Suprapubic skin (tissue), 4 donors: ENCODE data around the gene BIRC3.

Source experiments
- EP300 ChIP-seq: sonication (generic); formaldehyde crosslinking; IDR thresholded peaks from one replicate; pipeline ENCODE4 v1.6.1; 2017; ENCODE audit warnings: antibody characterized with exemption
- POLR2A ChIP-seq, 2 donors: fragments of 450-650 bp; IDR thresholded peaks; one replicate each; pipeline ENCODE4 v1.6.1; 2017; ENCODE audit warnings: antibody characterized with exemption in 2 of 2, mild to moderate bottlenecking in 2 of 2, moderate library complexity in 2 of 2
- POLR2AphosphoS5 ChIP-seq, 3 donors: sonication (generic); formaldehyde crosslinking; IDR thresholded peaks; one replicate each; pipeline ENCODE4 v1.6.1; 2017; ENCODE audit warnings: antibody characterized with exemption in 3 of 3
- TF ChIP-seq, protein P1 (sequence below), 2 donors: fragments of 200-600 bp in 1 of 2; fragments of 450-650 bp in 1 of 2; sonication (generic) in 1 of 2; IDR thresholded peaks; one replicate each; pipeline ENCODE4 v1.5.1; 2016 to 2019; ENCODE audit warnings: antibody characterized with exemption in 2 of 2, mild to moderate bottlenecking in 1 of 2, moderate library complexity in 1 of 2

DNA sequence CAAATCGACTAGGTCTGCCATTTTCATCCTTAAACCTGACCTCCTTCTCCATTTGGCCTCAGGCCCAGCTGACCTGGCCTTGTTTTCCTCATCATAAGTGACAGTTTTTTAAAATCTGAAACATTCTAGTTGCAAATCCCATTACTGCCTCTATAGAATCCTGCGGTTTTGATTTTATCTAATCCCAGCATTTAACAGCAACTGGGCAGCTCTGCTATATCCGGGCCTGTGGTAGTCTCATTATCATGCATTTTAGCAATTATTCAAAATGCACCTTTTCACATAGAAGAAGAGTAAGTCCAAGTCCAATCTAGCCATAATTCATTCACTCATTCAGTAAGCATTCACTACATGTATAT, 28.6 kb upstream of the BIRC3 start:
- TF ChIP-seq, protein P1, sequence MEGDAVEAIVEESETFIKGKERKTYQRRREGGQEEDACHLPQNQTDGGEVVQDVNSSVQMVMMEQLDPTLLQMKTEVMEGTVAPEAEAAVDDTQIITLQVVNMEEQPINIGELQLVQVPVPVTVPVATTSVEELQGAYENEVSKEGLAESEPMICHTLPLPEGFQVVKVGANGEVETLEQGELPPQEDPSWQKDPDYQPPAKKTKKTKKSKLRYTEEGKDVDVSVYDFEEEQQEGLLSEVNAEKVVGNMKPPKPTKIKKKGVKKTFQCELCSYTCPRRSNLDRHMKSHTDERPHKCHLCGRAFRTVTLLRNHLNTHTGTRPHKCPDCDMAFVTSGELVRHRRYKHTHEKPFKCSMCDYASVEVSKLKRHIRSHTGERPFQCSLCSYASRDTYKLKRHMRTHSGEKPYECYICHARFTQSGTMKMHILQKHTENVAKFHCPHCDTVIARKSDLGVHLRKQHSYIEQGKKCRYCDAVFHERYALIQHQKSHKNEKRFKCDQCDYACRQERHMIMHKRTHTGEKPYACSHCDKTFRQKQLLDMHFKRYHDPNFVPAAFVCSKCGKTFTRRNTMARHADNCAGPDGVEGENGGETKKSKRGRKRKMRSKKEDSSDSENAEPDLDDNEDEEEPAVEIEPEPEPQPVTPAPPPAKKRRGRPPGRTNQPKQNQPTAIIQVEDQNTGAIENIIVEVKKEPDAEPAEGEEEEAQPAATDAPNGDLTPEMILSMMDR (IDR thresholded peaks at IDR 0.05) = no peak
- no peak for TF ChIP-seq POLR2A (IDR thresholded peaks at IDR 0.05)
- TF ChIP-seq POLR2AphosphoS5 (IDR thresholded peaks at IDR 0.05) = no peak
- TF ChIP-seq EP300 = no peak
